Mucosa of gallbladder (tissue), 1 donor: ENCODE data around the gene ZNF683. TPM values are rescaled to one million over a fixed set of nuclear protein-coding genes. Genes with fewer than 3 reads are reported as not detected.

ENCODE experiments used
- total RNA-seq: library from RNA; stranded (reverse); gene quantifications from one replicate; pipeline ENCODE4 v1.2.1, GENCODE V29; 2021
- donor health status: DM: no; HTN: no; CAD: no.

ZNF683 gene
- total RNA-seq, 1 donor from 2014 or later = 2.9 TPM

Other genes with a start within 250 kb of the ZNF683 start
- 2.8 TPM for gene FAM110D, start 213.7 kb downstream of the ZNF683 start, total RNA-seq
- not detected for gene C1orf232, start 203.8 kb downstream of the ZNF683 start, total RNA-seq
- gene ZNF593, start 202.8 kb downstream of the ZNF683 start, total RNA-seq = 28.1 TPM
- gene ZNF593OS, start 200.9 kb downstream of the ZNF683 start, total RNA-seq = 0.29 TPM
- gene CNKSR1, start 195.3 kb downstream of the ZNF683 start, total RNA-seq = 36.0 TPM
- gene CATSPER4, start 182.1 kb downstream of the ZNF683 start, total RNA-seq = not detected
- 10.0 TPM for gene CEP85, start 138.6 kb downstream of the ZNF683 start, total RNA-seq
- 133 TPM for gene SH3BGRL3, start 92.7 kb downstream of the ZNF683 start, total RNA-seq
- gene UBXN11, start 66.1 kb downstream of the ZNF683 start, total RNA-seq = 21.3 TPM
- 21.1 TPM for gene CD52, start 54.8 kb downstream of the ZNF683 start, total RNA-seq
- gene CRYBG2, start 18.6 kb downstream of the ZNF683 start, total RNA-seq = 25.5 TPM
- 1.4 TPM for gene LIN28A, start 38.1 kb upstream of the ZNF683 start, total RNA-seq
- 42.3 TPM for gene DHDDS, start 59.6 kb upstream of the ZNF683 start, total RNA-seq
- 236 TPM for gene HMGN2, start 99.7 kb upstream of the ZNF683 start, total RNA-seq
- 49.2 TPM for gene RPS6KA1, start 157.0 kb upstream of the ZNF683 start, total RNA-seq